Body of pancreas (tissue), 4 donors: Measurements from ENCODE around the gene KCNQ5. TPM values are rescaled to one million over a fixed set of nuclear protein-coding genes. Genes with fewer than 3 reads are reported as not detected.

Experiments
- ATAC-seq: fragments of 150-250 bp; one replicate; pipeline ENCODE4 v1.9.1; 2016
- DNase-seq, 4 donors: peaks; one replicate each; pipeline ENCODE4 v3.0.0-alpha.2; 2019
- H3K27ac ChIP-seq, 4 donors: fragments of 200-600 bp; sonication (generic); 1 replicate in 3 of 4; 2 replicates in 1 of 4; pipeline versions ENCODE4 v1.5.1 to v1.6.1; 2016 to 2019; ENCODE audit warnings: mild to moderate bottlenecking in 1 of 4, mixed read lengths in 1 of 4, moderate library complexity in 1 of 4
- H3K27me3 ChIP-seq, 2 donors: fragments of 200-600 bp; sonication (generic); one replicate each; pipeline ENCODE4 v1.6.0; 2016; ENCODE audit warnings: mild to moderate bottlenecking in 1 of 2
- H3K36me3 ChIP-seq, 2 donors: fragments of 200-600 bp; sonication (generic); replicated peaks in 1 of 2; 2 replicates each; pipeline ENCODE4 v1.5.1; 2016; ENCODE audit warnings: low read depth in 2 of 2; ENCODE audit not compliant: insufficient read depth in 1 of 2
- H3K4me1 ChIP-seq: fragments of 200-600 bp; sonication (generic); one replicate; pipeline ENCODE4 v1.6.0; 2016
- H3K4me3 ChIP-seq, 2 donors: fragments of 200-600 bp; sonication (generic); 1 replicate in 1 of 2; 2 replicates in 1 of 2; pipeline ENCODE4 v1.5.1; 2016 to 2019
- H3K9me3 ChIP-seq, 3 donors: fragments of 200-600 bp; sonication (generic); 1 replicate in 2 of 3; 2 replicates in 1 of 3; pipeline ENCODE4 v1.5.1; 2016
- POLR2A ChIP-seq, 3 donors: fragments of 450-650 bp; IDR thresholded peaks; one replicate each; pipeline ENCODE4 v1.6.1; 2016; ENCODE audit warnings: antibody characterized with exemption in 3 of 3, mild to moderate bottlenecking in 2 of 3
- WGBS, 2 donors: methylation state at CpG; one replicate each; pipeline ENCODE4 v1.1.5; 2017; 5-methylcytosine and 5-hydroxymethylcytosine counted together
- intact Hi-C: fragments of 100-400 bp; cut with DNase I; formaldehyde crosslinking; loops from one replicate; pipeline ENCODE4 v1.15.1; 2023
- total RNA-seq, 2 donors: library from RNA; depleted of rRNA; stranded (reverse); fragments of >200 nt; gene quantifications; one replicate each; pipeline ENCODE4 v1.1.0, GENCODE V29; 2016
- TF ChIP-seq, protein P1 (sequence below), 7 experiments: fragments of 450-650 bp in 4 of 7; fragments of 200-600 bp in 3 of 7; sonication (generic) in 3 of 7; IDR thresholded peaks; one replicate each; pipeline ENCODE4 v1.5.1; 2016 to 2019; ENCODE audit warnings: antibody characterized with exemption in 7 of 7

Gene KCNQ5
- total RNA-seq, 2 donors from 2014 or later = 1.0 to 1.6 TPM

DNA sequence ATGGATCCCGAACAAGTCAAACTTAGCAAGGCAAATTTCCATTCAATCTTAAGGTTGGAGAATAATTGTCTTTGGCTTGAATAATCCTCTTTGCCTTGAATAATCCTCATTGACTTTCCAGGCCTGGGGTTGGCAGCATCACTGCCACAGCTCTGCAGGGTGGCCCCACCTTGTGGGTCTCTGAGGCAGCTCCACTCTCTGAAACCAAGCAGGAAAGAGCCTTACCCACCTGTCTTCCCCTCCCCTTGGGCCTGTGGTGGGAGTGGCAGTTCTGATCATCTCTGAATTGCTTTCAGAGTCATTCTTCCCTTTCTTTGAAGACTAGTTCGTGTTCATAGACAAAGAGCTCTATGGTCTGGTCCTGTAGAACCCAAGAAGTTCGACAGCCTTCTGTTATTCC, 47.5 kb downstream of the KCNQ5 start:
- Histone ChIP-seq H3K9me3 (no peaks in the 10 kb centered on the region), H3K27ac (no peak overlapping the region), H3K27me3 (no peaks in the 10 kb centered on the region), H3K36me3 (no peaks in the 10 kb centered on the region), H3K4me1 (no peaks in the 10 kb centered on the region), H3K4me3 (no peak overlapping the region)
- DNase-seq = no peak
- TF ChIP-seq POLR2A (IDR thresholded peaks at IDR 0.05) = no peak
- TF ChIP-seq, protein P1, sequence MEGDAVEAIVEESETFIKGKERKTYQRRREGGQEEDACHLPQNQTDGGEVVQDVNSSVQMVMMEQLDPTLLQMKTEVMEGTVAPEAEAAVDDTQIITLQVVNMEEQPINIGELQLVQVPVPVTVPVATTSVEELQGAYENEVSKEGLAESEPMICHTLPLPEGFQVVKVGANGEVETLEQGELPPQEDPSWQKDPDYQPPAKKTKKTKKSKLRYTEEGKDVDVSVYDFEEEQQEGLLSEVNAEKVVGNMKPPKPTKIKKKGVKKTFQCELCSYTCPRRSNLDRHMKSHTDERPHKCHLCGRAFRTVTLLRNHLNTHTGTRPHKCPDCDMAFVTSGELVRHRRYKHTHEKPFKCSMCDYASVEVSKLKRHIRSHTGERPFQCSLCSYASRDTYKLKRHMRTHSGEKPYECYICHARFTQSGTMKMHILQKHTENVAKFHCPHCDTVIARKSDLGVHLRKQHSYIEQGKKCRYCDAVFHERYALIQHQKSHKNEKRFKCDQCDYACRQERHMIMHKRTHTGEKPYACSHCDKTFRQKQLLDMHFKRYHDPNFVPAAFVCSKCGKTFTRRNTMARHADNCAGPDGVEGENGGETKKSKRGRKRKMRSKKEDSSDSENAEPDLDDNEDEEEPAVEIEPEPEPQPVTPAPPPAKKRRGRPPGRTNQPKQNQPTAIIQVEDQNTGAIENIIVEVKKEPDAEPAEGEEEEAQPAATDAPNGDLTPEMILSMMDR (IDR thresholded peaks at IDR 0.05) = no peak
- no peak for ATAC-seq
- WGBS, 2 donors = 74% methylated on average over 3 of the region's 3 CpGs
- intact Hi-C loops = no loop called here

DNA sequence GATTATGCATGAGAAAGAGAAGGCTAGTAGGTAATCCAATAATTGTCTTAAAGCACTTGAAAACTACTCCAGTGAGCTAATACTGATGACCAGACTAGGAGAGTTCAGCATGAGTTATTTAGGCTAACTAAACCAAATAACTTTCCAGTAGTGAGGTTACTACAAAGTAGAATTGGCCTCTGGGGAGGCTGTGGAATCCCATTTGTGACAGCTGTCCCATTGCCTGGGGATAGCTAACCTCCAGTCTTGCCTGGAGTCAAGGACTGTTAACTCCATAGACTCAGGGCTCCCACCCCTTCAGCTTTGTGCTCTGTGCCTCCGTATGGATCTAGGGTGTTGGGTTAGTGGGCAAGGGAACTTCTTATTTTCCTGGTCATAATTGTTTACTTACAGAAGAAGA, 51.0 kb downstream of the KCNQ5 start:
- H3K27me3 ChIP-seq = no peaks in the 10 kb centered on the region
- H3K4me1 ChIP-seq = no peaks in the 10 kb centered on the region
- H3K36me3 ChIP-seq = no peaks in the 10 kb centered on the region
- ATAC-seq = no peak
- no peak for DNase-seq
- no peaks in the 10 kb centered on the region for H3K9me3 ChIP-seq
- H3K27ac ChIP-seq = no peak overlapping the region
- WGBS, 2 donors = 52 to 63% methylated on average over 1 of the region's 1 CpG
- TF ChIP-seq, protein P1 (IDR thresholded peaks at IDR 0.05) = no peak
- no peak for TF ChIP-seq POLR2A (IDR thresholded peaks at IDR 0.05)
- intact Hi-C loops = no loop called here
- no peak overlapping the region for H3K4me3 ChIP-seq

DNA sequence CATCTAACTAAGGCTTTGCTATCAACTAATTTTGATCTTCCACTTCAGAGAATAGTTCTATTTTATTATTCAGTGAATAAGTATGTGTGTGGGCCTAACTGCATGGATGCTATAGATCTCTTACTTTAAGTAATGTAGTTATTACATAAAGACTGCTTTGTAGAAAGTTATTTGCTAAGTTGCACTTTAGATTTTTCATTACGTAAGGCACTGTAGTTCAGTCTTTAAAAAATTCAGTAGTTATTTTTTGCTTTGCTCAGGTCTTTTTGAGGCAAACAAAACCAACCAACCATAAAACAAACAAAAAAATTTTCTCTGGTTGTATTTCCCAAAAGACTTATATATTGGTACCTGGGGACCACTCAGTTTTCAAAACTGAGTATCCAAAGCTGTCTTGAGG, 53.0 kb downstream of the KCNQ5 start:
- H3K4me3 ChIP-seq = no peak overlapping the region
- H3K36me3 ChIP-seq = no peaks in the 10 kb centered on the region
- DNase-seq (no peak), ATAC-seq (no peak)
- H3K27ac ChIP-seq = no peak overlapping the region
- intact Hi-C loops = no loop called here
- H3K4me1 ChIP-seq = no peaks in the 10 kb centered on the region
- no peaks in the 10 kb centered on the region for H3K27me3 ChIP-seq
- WGBS, 2 donors = 92 to 95% methylated on average over 1 of the region's 1 CpG
- TF ChIP-seq, protein P1 (IDR thresholded peaks at IDR 0.05) = no peak
- no peak for TF ChIP-seq POLR2A (IDR thresholded peaks at IDR 0.05)
- no peaks in the 10 kb centered on the region for H3K9me3 ChIP-seq

DNA sequence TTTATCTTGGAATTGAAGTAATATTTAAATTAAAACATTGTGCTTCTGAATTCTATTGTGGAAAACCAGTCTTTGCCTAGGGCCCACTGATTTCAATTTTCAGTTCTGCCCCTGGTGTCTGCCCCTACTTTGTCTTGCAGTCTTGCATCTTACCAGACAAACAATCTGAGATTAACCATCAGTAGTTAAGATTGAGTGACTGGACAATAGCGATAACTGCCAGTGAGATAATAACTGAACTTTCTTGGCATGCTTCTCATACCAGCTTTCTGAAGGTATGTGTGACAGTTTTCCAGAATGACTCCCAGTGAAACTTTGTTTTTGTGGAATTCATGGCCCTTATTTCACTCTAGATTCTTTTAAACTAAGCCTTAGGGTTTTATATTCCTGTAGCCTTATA, 53.5 kb downstream of the KCNQ5 start:
- Histone ChIP-seq H3K27ac (no peak overlapping the region), H3K4me3 (no peak overlapping the region), H3K4me1 (no peaks in the 10 kb centered on the region), H3K9me3 (no peaks in the 10 kb centered on the region), H3K27me3 (no peaks in the 10 kb centered on the region), H3K36me3 (no peaks in the 10 kb centered on the region)
- WGBS, 2 donors = 13 to 19% methylated on average over 1 of the region's 1 CpG
- ATAC-seq = no peak
- no peak for DNase-seq
- intact Hi-C loops = no loop called here
- TF ChIP-seq, protein P1 (IDR thresholded peaks at IDR 0.05) = no peak
- no peak for TF ChIP-seq POLR2A (IDR thresholded peaks at IDR 0.05)

DNA sequence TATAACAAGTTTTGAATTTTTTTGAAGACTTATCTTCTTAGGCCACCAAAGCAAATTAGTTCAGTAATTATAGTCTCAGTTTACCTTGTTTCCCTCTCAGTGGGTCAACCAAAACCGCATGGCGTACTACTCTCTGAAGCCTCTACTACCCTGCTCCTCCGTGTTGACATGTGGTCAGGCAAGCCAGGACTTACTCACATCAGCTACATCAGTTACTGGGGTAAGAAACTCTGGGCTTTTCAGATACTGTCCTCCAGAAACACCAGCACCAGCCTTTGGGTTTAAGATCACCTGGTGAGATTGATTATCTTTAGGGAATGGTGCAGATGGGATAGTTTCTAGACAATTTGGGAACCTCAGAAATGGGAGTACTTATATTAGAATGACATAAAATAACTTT, 55.1 kb downstream of the KCNQ5 start:
- no peak for ATAC-seq
- intact Hi-C loops = no loop called here
- no peak overlapping the region for H3K4me3 ChIP-seq

More for the DNA sequence above, 55.1 kb downstream of the KCNQ5 start:
- Histone ChIP-seq H3K9me3 (no peaks in the 10 kb centered on the region), H3K4me1 (no peaks in the 10 kb centered on the region), H3K27ac (no peak overlapping the region), H3K36me3 (no peaks in the 10 kb centered on the region), H3K27me3 (no peaks in the 10 kb centered on the region)
- TF ChIP-seq, protein P1 (IDR thresholded peaks at IDR 0.05) = no peak
- no peak for TF ChIP-seq POLR2A (IDR thresholded peaks at IDR 0.05)
- 84 to 87% methylated on average over 3 of the region's 3 CpGs for WGBS, 2 donors
- DNase-seq = no peak
